HCT116 (cell line): Measurements from ENCODE around the gene ANGPTL5.

ENCODE experiments used
- CEBPB ChIP-seq: IDR thresholded peaks from 2 replicates; pipeline ENCODE4 v1.6.1; 2012; ENCODE audit warnings: low read depth
- CTCF ChIP-seq, 3 experiments: fragments of 200-600 bp in 1 of 3; sonication (generic) in 1 of 3; IDR thresholded peaks in 2 of 3; conservative IDR thresholded peaks in 1 of 3; 2 replicates each; pipeline ENCODE4 v1.5.1; 2012 to 2017; ENCODE audit warnings: low read depth in 2 of 3, low read length in 2 of 3, antibody characterized with exemption in 1 of 3, borderline replicate concordance in 1 of 3, control low read depth in 1 of 3, mild to moderate bottlenecking in 1 of 3, mixed read lengths in 1 of 3, mixed run types in 1 of 3, moderate library complexity in 1 of 3; ENCODE audit not compliant: insufficient read depth in 1 of 3
- ZFX ChIP-seq: fragments of 450-650 bp; IDR thresholded peaks from 2 replicates; pipeline ENCODE4 v1.6.1; 2017

GRCh38 chr11:101864098-101864497 lies 52.2 kb downstream of the ANGPTL5 start:
- TF ChIP-seq CTCF (IDR thresholded peaks at IDR 0.05 in 2 of 3, conservative IDR thresholded peaks at IDR 0.05 in 1 of 3; ENCODE audit: borderline replicate concordance in 1 of 3, insufficient read depth in 1 of 3, low read depth in 2 of 3, low read length in 2 of 3) (no peak), ZFX (no peak), CEBPB (no peak)
